Transverse colon (tissue), 4 donors: ENCODE data around the gene ODAM. TPM values are rescaled to one million over a fixed set of nuclear protein-coding genes. Genes with fewer than 3 reads are reported as not detected.

Source experiments
- DNase-seq: peaks from one replicate; pipeline ENCODE4 v3.0.0-alpha.2; 2019
- H3K27ac ChIP-seq, 4 donors: fragments of 200-600 bp; sonication (generic); 2 replicates each; pipeline ENCODE4 v1.5.1; 2016 to 2018; ENCODE audit warnings: inconsistent platforms in 4 of 4
- H3K27me3 ChIP-seq: fragments of 200-600 bp; sonication (generic); 2 replicates; pipeline ENCODE4 v1.5.1; 2017; ENCODE audit warnings: inconsistent platforms
- H3K36me3 ChIP-seq, 4 donors: fragments of 200-600 bp; sonication (generic); 2 replicates each; pipeline ENCODE4 v1.5.1; 2017 to 2019; ENCODE audit warnings: inconsistent platforms in 4 of 4
- H3K4me1 ChIP-seq, 4 donors: fragments of 200-600 bp; sonication (generic); 2 replicates each; pipeline ENCODE4 v1.5.1; 2017 to 2020; ENCODE audit warnings: inconsistent platforms in 4 of 4
- H3K4me3 ChIP-seq, 4 donors: fragments of 200-600 bp; sonication (generic); 1 replicate in 1 of 4; 2 replicates in 3 of 4; pipeline versions ENCODE4 v1.5.1 to v1.6.1; 2017 to 2019; ENCODE audit warnings: inconsistent platforms in 4 of 4
- H3K9me3 ChIP-seq, 2 donors: fragments of 200-600 bp; sonication (generic); 2 replicates each; pipeline ENCODE4 v1.5.1; 2017 to 2019; ENCODE audit warnings: inconsistent platforms in 2 of 2
- EP300 ChIP-seq: sonication (generic); formaldehyde crosslinking; IDR thresholded peaks from one replicate; pipeline ENCODE4 v1.6.1; 2017; ENCODE audit warnings: antibody characterized with exemption, low read depth
- POLR2A ChIP-seq: fragments of 450-650 bp; IDR thresholded peaks from one replicate; pipeline ENCODE4 v1.6.1; 2016; ENCODE audit warnings: antibody characterized with exemption, mild to moderate bottlenecking, moderate library complexity
- POLR2AphosphoS5 ChIP-seq, 3 donors: sonication (generic); formaldehyde crosslinking; IDR thresholded peaks; one replicate each; pipeline ENCODE4 v1.6.1; 2016; ENCODE audit warnings: antibody characterized with exemption in 3 of 3
- WGBS, 2 donors: methylation state at CpG; one replicate each; pipeline ENCODE4 v1.1.5; 2018; ENCODE audit warnings: low coverage in 1 of 2; 5-methylcytosine and 5-hydroxymethylcytosine counted together
- in situ Hi-C, 4 donors: fragments of 200-750 bp; cut with MboI; loops; one replicate each; pipeline versions ENCODE4 v1.15.0 to v1.15.1; 2017; ENCODE audit warnings: low sequenced_read_pairs in 3 of 4, low pct_ligation_motif_present in 1 of 4, low pct_unique_long_range_greater_than_20kb in 1 of 4
- intact Hi-C: fragments of 100-400 bp; cut with DNase I; formaldehyde crosslinking; loops from one replicate; pipeline ENCODE4 v1.15.1; 2023; ENCODE audit warnings: low total_unique reads
- total RNA-seq, 4 donors: library from RNA; depleted of rRNA; stranded (reverse); fragments of >200 nt; gene quantifications; one replicate each; pipeline ENCODE4 v1.1.0, GENCODE V29; 2016
- TF ChIP-seq, protein P1 (sequence below), 5 experiments: fragments of 200-600 bp in 3 of 5; fragments of 450-650 bp in 2 of 5; sonication (generic) in 3 of 5; IDR thresholded peaks; 1 replicate in 2 of 5; 2 replicates in 3 of 5; pipeline ENCODE4 v1.5.1; 2016 to 2017; ENCODE audit warnings: antibody characterized with exemption in 5 of 5, inconsistent platforms in 3 of 5, mild to moderate bottlenecking in 2 of 5, moderate library complexity in 1 of 5

ODAM gene
- total RNA-seq, 4 donors from 2014 or later: 0.79 to 1.1 TPM; not detected in 2

DNA sequence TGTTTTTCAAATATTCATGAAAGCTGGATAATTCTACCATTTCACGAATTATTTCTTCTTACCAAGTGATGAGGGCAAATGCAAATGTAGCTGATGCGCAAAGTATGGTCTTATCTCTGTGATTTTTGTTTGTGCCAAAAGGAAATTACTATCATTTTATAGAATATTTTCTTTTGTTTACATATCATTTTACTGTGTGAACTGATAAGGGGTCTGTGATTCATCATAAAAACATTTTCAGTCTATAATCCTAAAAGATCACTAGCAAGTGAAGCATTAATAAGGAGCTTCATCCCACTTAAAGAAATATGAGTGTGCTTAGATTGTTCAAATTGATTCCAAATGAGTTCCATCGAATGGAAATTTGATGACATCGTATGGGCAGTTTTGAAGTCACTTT lies 47.6 kb downstream of the ODAM start:
- H3K9me3 ChIP-seq: no peaks in the 10 kb centered on the region
- no peaks in the 10 kb centered on the region for H3K4me1 ChIP-seq
- no peak overlapping the region for H3K27ac ChIP-seq
- in situ Hi-C loops: no loop called here
- H3K4me3 ChIP-seq: no peak overlapping the region
- no peak for DNase-seq
- WGBS, 2 donors: 72 to 76% methylated on average over 3 to 4 of the region's 4 CpGs
- intact Hi-C loops: no loop called here
- H3K36me3 ChIP-seq: no peaks in the 10 kb centered on the region
- H3K27me3 ChIP-seq: no peaks in the 10 kb centered on the region
- TF ChIP-seq, protein P1, sequence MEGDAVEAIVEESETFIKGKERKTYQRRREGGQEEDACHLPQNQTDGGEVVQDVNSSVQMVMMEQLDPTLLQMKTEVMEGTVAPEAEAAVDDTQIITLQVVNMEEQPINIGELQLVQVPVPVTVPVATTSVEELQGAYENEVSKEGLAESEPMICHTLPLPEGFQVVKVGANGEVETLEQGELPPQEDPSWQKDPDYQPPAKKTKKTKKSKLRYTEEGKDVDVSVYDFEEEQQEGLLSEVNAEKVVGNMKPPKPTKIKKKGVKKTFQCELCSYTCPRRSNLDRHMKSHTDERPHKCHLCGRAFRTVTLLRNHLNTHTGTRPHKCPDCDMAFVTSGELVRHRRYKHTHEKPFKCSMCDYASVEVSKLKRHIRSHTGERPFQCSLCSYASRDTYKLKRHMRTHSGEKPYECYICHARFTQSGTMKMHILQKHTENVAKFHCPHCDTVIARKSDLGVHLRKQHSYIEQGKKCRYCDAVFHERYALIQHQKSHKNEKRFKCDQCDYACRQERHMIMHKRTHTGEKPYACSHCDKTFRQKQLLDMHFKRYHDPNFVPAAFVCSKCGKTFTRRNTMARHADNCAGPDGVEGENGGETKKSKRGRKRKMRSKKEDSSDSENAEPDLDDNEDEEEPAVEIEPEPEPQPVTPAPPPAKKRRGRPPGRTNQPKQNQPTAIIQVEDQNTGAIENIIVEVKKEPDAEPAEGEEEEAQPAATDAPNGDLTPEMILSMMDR (IDR thresholded peaks at IDR 0.05): no peak
- TF ChIP-seq POLR2AphosphoS5 (IDR thresholded peaks at IDR 0.05) (no peak), POLR2A (no peak), EP300 (no peak)

DNA sequence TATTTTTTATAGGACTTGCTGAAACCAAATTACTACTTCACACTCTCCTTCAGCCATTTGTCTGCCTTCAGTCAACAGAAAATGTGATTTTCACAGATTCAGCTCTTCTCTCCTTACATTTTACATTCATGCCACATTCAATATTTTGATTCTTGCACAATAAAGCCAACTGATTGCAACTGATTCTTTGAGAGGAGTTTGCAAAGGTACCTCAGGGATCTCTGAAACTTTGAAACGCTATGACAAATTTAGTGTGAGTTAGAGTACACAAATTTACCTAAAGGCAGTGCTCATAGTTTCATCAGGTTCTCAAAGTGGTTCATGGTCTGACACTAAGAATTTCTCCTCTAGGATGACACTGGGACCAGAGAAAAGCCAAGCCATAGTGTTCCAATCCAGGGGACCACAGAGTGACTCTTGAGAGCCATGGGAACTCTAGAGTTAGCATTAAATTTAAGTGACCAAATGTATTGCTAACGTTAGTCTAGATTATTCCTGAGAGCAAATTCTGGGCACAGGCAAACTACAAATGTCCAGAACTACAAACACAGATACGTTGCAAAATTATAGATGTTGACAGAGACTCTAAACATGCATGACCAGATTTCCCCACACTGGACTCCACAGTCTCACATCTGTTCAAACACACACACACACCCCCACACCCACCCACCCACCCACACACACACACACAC lies 55.9 kb downstream of the ODAM start:
- intact Hi-C loops (no loop called here), in situ Hi-C loops (no loop called here)
- DNase-seq: no peak
- Histone ChIP-seq H3K9me3 (no peaks in the 10 kb centered on the region), H3K27ac (no peak overlapping the region), H3K4me1 (no peaks in the 10 kb centered on the region), H3K36me3 (no peaks in the 10 kb centered on the region), H3K4me3 (no peak overlapping the region), H3K27me3 (no peaks in the 10 kb centered on the region)
- 50 to 56% methylated on average over 3 of the region's 3 CpGs for WGBS, 2 donors
- TF ChIP-seq, protein P1 (IDR thresholded peaks at IDR 0.05): no peak
- no peak for TF ChIP-seq POLR2A

DNA sequence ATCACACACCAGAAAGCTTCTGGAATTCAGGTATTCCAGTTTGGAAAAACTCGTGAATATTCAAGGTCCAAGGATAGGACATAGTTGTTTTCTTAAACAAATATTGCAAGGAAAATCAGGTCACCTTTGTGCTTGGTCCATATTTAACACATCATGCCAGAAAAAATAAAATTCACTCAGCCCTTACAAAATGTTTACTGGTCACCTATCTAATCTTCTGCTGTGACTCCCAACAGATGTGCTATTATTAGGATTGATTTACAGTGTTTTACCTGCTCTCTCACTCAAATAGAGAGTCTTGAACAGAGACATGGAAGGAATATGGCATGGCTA lies 56.4 kb downstream of the ODAM start:
- Histone ChIP-seq H3K4me3 (no peak overlapping the region), H3K36me3 (no peaks in the 10 kb centered on the region), H3K27me3 (no peaks in the 10 kb centered on the region), H3K9me3 (no peaks in the 10 kb centered on the region), H3K27ac (no peak overlapping the region), H3K4me1 (no peaks in the 10 kb centered on the region)
- in situ Hi-C loops (no loop called here), intact Hi-C loops (no loop called here)
- DNase-seq: no peak
- no peak for TF ChIP-seq POLR2AphosphoS5 (IDR thresholded peaks at IDR 0.05)
- TF ChIP-seq, protein P1 (IDR thresholded peaks at IDR 0.05): no peak
- no peak for TF ChIP-seq POLR2A
- WGBS, 2 donors: 20 to 85% methylated on average over 1 of the region's 1 CpG

Other genes starting within 250 kb of the ODAM start
- gene CSN2, start 230.0 kb upstream of the ODAM start, total RNA-seq: not detected
- gene STATH, start 199.8 kb upstream of the ODAM start, total RNA-seq: not detected
- not detected for gene HTN3, start 167.3 kb upstream of the ODAM start, total RNA-seq
- gene HTN1, start 145.3 kb upstream of the ODAM start, total RNA-seq: not detected
- not detected for gene PRR27, start 41.5 kb upstream of the ODAM start, total RNA-seq
- gene FDCSP, start 30.4 kb downstream of the ODAM start, total RNA-seq: 10 to 100 TPM in 1 of 4 donors, not detected in 3; 15.4 TPM
- gene CSN3, start 46.9 kb downstream of the ODAM start, total RNA-seq: not detected
- not detected for gene CABS1, start 139.3 kb downstream of the ODAM start, total RNA-seq
- not detected for gene SMR3A, start 165.0 kb downstream of the ODAM start, total RNA-seq
- not detected for gene SMR3B, start 187.4 kb downstream of the ODAM start, total RNA-seq
- gene OPRPN, start 202.2 kb downstream of the ODAM start, total RNA-seq: not detected